Osteoblast (primary cell): ENCODE results near the gene SCCPDH. TPM values are rescaled to one million over a fixed set of nuclear protein-coding genes. Genes with fewer than 3 reads are reported as not detected.
"Not testable (repeated sequence)": the region's sequence is repeated elsewhere in the genome, so short reads cannot be mapped to it uniquely, and the experiment has no call there.

Source experiments
- DNase-seq: peaks from one replicate; pipeline ENCODE4 v3.0.0; 2011; ENCODE audit warnings: low spot score, mixed read lengths; ENCODE audit not compliant: insufficient read length; ENCODE audit errors: missing footprints
- H2AFZ ChIP-seq: 2 replicates; pipeline ENCODE4 v1.6.0; 2011; ENCODE audit warnings: mild to moderate bottlenecking, low read length
- H3K27ac ChIP-seq: 2 replicates; pipeline ENCODE4 v1.5.1; 2011; ENCODE audit warnings: mild to moderate bottlenecking, low read depth, low read length, moderate library complexity
- H3K27me3 ChIP-seq: 2 replicates; pipeline ENCODE4 v1.6.0; 2012; ENCODE audit warnings: mild to moderate bottlenecking, control low read depth, inconsistent platforms, low read length, moderate library complexity; ENCODE audit not compliant: insufficient read depth
- H3K36me3 ChIP-seq: 2 replicates; pipeline ENCODE4 v1.5.1; 2011; ENCODE audit warnings: mild to moderate bottlenecking, low read length, control low read depth, moderate library complexity; ENCODE audit not compliant: insufficient read depth
- H3K4me1 ChIP-seq: 2 replicates; pipeline ENCODE4 v1.5.1; 2011; ENCODE audit warnings: mild to moderate bottlenecking, low read length, control low read depth, moderate library complexity; ENCODE audit not compliant: insufficient read depth
- H3K4me2 ChIP-seq: 2 replicates; pipeline ENCODE4 v1.6.0; 2011; ENCODE audit warnings: mild to moderate bottlenecking, low read length; ENCODE audit not compliant: insufficient read depth
- H3K4me3 ChIP-seq: fragments of 200-600 bp; sonication (generic); 3 replicates; pipeline ENCODE4 v1.5.1; 2012; ENCODE audit warnings: mild to moderate bottlenecking, low read length, inconsistent platforms; ENCODE audit not compliant: insufficient read depth
- H3K79me2 ChIP-seq: 2 replicates; pipeline ENCODE4 v1.6.0; 2012; ENCODE audit warnings: mild to moderate bottlenecking, low read length, control low read depth, inconsistent platforms; ENCODE audit not compliant: insufficient read depth
- H3K9me3 ChIP-seq: 2 replicates; pipeline ENCODE4 v1.5.1; 2011; ENCODE audit warnings: low read depth, low read length, control low read depth
- H4K20me1 ChIP-seq: 2 replicates; pipeline ENCODE4 v1.6.0; 2012; ENCODE audit warnings: mild to moderate bottlenecking, low read length, control low read depth; ENCODE audit not compliant: insufficient read depth
- total RNA-seq: library from RNA; depleted of rRNA; stranded (reverse); fragments of >200 nt; gene quantifications from 2 replicates; pipeline ENCODE4 v1.2.3, GENCODE V29; 2012
- TF ChIP-seq, protein P1 (sequence below): IDR thresholded peaks from 2 replicates; pipeline ENCODE4 v1.5.1; 2011; ENCODE audit warnings: mild to moderate bottlenecking, low read depth, low read length, moderate library complexity; ENCODE audit errors: extremely low read depth

Gene SCCPDH
- total RNA-seq, 1 donor, result 49.9 TPM

DNA sequence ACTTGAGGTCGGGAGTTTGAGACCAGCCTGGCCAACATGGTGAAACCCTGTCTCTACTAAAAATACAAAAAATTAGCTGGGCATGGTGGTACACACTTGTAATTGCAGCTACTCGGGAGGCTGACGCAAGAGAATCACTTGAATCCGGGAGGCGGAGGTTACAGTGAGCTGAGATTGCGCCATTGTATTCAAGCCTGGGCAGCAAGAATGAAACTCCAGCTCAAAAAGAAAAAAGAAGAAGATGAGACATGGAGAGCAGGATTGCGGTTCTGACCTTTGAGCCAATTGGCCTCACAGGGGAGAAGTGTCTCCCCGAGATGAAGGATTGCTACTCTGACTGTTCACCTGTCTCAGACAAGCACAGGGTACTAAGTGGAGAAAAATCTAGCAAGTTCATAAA is 6.6 kb downstream of the SCCPDH start:
- Histone ChIP-seq H3K36me3 (peaks cover 57% of the 10 kb centered on the region), H3K4me2 (no peak overlapping the region), H3K27me3 (no peaks in the 10 kb centered on the region), H3K9me3 (no peaks in the 10 kb centered on the region), H3K27ac (no peak overlapping the region), H3K4me3 (no peak overlapping the region), H2AFZ (no peak overlapping the region), H4K20me1 (no peaks in the 10 kb centered on the region), H3K4me1 (no peaks in the 10 kb centered on the region), H3K79me2 (peaks cover 28% of the 10 kb centered on the region)
- TF ChIP-seq, protein P1, sequence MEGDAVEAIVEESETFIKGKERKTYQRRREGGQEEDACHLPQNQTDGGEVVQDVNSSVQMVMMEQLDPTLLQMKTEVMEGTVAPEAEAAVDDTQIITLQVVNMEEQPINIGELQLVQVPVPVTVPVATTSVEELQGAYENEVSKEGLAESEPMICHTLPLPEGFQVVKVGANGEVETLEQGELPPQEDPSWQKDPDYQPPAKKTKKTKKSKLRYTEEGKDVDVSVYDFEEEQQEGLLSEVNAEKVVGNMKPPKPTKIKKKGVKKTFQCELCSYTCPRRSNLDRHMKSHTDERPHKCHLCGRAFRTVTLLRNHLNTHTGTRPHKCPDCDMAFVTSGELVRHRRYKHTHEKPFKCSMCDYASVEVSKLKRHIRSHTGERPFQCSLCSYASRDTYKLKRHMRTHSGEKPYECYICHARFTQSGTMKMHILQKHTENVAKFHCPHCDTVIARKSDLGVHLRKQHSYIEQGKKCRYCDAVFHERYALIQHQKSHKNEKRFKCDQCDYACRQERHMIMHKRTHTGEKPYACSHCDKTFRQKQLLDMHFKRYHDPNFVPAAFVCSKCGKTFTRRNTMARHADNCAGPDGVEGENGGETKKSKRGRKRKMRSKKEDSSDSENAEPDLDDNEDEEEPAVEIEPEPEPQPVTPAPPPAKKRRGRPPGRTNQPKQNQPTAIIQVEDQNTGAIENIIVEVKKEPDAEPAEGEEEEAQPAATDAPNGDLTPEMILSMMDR, result no peak
- DNase-seq, result no peak

GRCh38 chr1:246731873-246732272 is 7.7 kb downstream of the SCCPDH start:
- H3K36me3 ChIP-seq, result peaks cover 64% of the 10 kb centered on the region
- not testable (repeated sequence) for H3K4me1 ChIP-seq, H3K4me3 ChIP-seq

GRCh38 chr1:246733704-246734103 is 9.5 kb downstream of the SCCPDH start:
- no peak overlapping the region for H3K4me3 ChIP-seq
- H3K9me3 ChIP-seq, result no peaks in the 10 kb centered on the region
- H3K4me2 ChIP-seq, result no peak overlapping the region
- no peaks in the 10 kb centered on the region for H3K4me1 ChIP-seq
- H3K27ac ChIP-seq, result no peak overlapping the region
- peaks cover 11% of the 10 kb centered on the region for H3K79me2 ChIP-seq
- H4K20me1 ChIP-seq, result no peaks in the 10 kb centered on the region
- H2AFZ ChIP-seq, result no peak overlapping the region
- peak; percentile 1 for DNase-seq
- no peaks in the 10 kb centered on the region for H3K27me3 ChIP-seq
- TF ChIP-seq, protein P1, result no peak
- peaks cover 53% of the 10 kb centered on the region for H3K36me3 ChIP-seq

More at GRCh38 chr1:246731873-246732272, 7.7 kb downstream of the SCCPDH start:
- H3K27ac ChIP-seq, H3K9me3 ChIP-seq, H3K27me3 ChIP-seq, H4K20me1 ChIP-seq, H3K4me2 ChIP-seq, DNase-seq, H2AFZ ChIP-seq: not testable (repeated sequence)
- H3K79me2 ChIP-seq, result peaks cover 19% of the 10 kb centered on the region

DNA sequence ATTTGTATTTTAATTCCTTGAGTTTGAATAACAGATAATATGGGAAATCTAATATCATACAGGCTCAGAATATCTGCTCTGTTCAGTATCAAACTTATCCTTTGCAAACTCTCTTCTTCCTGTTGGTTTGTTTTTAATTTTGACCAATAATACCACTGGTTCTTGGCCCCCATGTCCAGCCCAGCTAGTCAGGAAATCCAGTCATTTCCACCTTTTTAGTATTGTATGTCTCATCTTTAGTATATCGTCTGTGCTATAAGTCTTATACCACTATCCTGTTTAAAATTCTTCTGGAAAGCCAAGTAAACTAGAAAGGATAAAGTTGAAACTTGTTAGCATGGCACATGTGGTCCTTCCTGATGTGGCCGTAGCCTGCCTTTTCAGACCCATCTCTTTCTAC is 10.7 kb downstream of the SCCPDH start:
- H4K20me1 ChIP-seq, result no peaks in the 10 kb centered on the region
- peaks cover 11% of the 10 kb centered on the region for H3K79me2 ChIP-seq
- no peaks in the 10 kb centered on the region for H3K27me3 ChIP-seq
- TF ChIP-seq, protein P1, result no peak
- no peak overlapping the region for H3K27ac ChIP-seq
- no peaks in the 10 kb centered on the region for H3K4me1 ChIP-seq
- H3K4me3 ChIP-seq, result no peak overlapping the region
- H2AFZ ChIP-seq, result no peak overlapping the region
- no peak overlapping the region for H3K4me2 ChIP-seq
- no peak for DNase-seq
- peaks cover 44% of the 10 kb centered on the region for H3K36me3 ChIP-seq
- H3K9me3 ChIP-seq, result no peaks in the 10 kb centered on the region
